ENCODE data around the gene LRP5.

GRCh38 chr11:68373189-68373814 lies 60.9 kb downstream of the LRP5 start:
- TF ChIP-seq, protein P1, sequence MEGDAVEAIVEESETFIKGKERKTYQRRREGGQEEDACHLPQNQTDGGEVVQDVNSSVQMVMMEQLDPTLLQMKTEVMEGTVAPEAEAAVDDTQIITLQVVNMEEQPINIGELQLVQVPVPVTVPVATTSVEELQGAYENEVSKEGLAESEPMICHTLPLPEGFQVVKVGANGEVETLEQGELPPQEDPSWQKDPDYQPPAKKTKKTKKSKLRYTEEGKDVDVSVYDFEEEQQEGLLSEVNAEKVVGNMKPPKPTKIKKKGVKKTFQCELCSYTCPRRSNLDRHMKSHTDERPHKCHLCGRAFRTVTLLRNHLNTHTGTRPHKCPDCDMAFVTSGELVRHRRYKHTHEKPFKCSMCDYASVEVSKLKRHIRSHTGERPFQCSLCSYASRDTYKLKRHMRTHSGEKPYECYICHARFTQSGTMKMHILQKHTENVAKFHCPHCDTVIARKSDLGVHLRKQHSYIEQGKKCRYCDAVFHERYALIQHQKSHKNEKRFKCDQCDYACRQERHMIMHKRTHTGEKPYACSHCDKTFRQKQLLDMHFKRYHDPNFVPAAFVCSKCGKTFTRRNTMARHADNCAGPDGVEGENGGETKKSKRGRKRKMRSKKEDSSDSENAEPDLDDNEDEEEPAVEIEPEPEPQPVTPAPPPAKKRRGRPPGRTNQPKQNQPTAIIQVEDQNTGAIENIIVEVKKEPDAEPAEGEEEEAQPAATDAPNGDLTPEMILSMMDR (IDR thresholded peaks at IDR 0.05): no peak
- TF ChIP-seq POLR2A (IDR thresholded peaks at IDR 0.05): no peak

Measured in thyroid gland (tissue), 4 donors.